Measurements from ENCODE around the gene TNFAIP3.

Gene TNFAIP3

DNA sequence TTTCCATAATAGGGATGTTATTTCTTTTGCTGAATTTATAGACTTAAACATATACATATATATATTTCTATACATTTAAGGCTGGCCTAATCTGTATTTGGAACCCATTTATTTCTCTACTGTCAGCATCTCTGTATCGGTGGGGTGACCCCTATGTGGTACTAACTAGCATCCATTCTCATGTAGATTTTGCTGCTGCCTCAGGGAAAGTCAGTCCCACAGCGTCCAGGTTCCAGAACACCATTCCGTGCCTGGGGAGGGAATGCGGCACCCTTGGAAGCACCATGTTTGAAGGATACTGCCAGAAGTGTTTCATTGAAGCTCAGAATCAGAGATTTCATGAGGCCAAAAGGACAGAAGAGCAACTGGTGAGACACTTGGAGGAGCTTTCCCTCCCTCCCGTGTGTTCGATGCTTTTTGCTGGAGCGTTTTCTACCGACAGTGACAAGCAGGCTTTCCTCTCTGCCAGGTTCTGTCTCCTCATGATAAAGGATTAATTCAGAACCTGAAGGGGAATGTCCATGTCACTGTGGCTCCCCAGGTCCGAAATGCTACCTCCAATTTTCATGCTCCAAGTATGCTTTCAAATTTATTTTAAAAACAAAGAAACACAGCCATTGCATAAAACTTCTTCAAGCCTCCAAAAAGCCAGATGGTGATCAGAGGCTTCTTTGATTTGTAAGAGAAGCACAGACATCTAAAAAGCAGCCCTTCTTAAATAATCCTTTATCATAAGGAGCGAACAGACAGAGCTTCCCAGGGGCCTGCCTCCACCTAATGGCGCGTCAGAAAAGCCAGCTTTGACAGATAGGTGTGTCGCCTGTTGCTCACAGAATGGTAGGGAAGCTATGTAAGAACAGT, 13.1 kb downstream of the TNFAIP3 start:
- no peak for TF ChIP-seq CTCF (IDR thresholded peaks at IDR 0.05; ENCODE audit: borderline replicate concordance, control extremely low read depth, extremely low read depth, insufficient read depth, missing control alignments)
- no peak for DNase-seq (ENCODE audit: low spot score)
- in situ Hi-C loops (cut with MboI; ENCODE audit: low sequenced_read_pairs, unreplicated experiment): loop anchor here (10.0 kb wide), 1 partner anchor 65 kb away; no protein-coding TSS in a partner anchor

DNA sequence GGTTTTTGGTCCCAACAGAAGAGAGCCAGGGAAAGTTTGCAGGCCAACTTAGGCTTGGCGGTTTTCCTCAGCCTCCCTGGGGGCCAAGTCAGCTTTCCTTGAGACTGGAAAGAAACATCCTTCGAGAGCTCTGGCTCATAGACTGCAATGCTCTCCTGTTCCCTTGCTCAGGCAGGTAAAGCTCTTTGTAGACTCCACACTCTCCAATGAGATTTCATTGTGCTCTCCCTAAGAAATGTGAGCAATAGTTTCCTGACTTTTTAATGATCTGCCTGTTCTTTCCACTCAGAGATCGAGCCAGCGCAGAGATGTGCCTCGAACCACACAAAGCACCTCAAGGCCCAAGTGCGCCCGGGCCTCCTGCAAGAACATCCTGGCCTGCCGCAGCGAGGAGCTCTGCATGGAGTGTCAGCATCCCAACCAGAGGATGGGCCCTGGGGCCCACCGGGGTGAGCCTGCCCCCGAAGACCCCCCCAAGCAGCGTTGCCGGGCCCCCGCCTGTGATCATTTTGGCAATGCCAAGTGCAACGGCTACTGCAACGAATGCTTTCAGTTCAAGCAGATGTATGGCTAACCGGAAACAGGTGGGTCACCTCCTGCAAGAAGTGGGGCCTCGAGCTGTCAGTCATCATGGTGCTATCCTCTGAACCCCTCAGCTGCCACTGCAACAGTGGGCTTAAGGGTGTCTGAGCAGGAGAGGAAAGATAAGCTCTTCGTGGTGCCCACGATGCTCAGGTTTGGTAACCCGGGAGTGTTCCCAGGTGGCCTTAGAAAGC, 13.9 kb downstream of the TNFAIP3 start:
- in situ Hi-C loops (cut with MboI; ENCODE audit: low sequenced_read_pairs, unreplicated experiment): no loop called here
- no peak for DNase-seq (ENCODE audit: low spot score)

GRCh38 chr6:137881522-137881886, 14.4 kb downstream of the TNFAIP3 start:
- no peak for DNase-seq (ENCODE audit: low spot score)
- TF ChIP-seq CTCF (IDR thresholded peaks at IDR 0.05; ENCODE audit: borderline replicate concordance, control extremely low read depth, extremely low read depth, insufficient read depth, missing control alignments): no peak
- in situ Hi-C loops (cut with MboI; ENCODE audit: low sequenced_read_pairs, unreplicated experiment): no loop called here

More for the DNA sequence above, 13.9 kb downstream of the TNFAIP3 start:
- TF ChIP-seq CTCF (IDR thresholded peaks at IDR 0.05; ENCODE audit: borderline replicate concordance, control extremely low read depth, extremely low read depth, insufficient read depth, missing control alignments): no peak

GRCh38 chr6:137882225-137882961, 15.3 kb downstream of the TNFAIP3 start:
- no peak for TF ChIP-seq CTCF (IDR thresholded peaks at IDR 0.05; ENCODE audit: borderline replicate concordance, control extremely low read depth, extremely low read depth, insufficient read depth, missing control alignments)
- DNase-seq (ENCODE audit: low spot score): no peak
- in situ Hi-C loops (cut with MboI; ENCODE audit: low sequenced_read_pairs, unreplicated experiment): no loop called here

DNA sequence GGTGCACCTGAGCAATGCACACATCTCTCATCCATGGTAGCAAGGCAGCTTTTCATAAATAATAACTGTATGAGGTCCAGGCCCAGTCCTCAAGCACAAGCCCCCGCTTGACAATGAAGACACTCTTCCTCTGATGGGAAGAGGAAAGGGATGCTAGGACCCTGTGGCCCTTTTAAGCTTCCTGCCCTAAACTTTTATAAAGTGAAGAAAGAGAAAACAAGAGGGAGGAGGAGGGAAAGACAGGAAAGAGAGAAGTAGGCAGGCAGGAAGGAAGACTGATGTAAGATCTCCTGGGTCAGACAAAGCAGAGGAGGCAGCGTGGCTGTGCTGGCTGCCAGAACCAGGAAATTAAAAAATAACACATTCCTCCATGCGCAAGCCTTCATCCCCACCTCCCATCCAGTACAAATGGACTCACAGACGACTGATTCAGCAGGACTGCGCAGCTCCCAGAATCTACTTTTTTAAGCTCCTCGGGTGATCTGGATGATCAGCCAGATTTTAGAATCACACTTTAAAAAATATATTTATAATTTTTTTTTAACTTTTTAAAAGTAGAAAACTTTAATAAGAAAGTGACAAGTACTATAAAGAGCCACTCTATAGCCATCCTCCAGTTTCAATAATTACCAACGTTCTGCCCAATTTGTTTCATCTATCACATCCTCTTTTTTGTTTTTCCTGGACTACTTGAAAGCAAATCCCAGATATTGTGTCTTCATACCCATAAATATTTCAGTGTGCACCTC, 16.5 kb downstream of the TNFAIP3 start:
- TF ChIP-seq CTCF (IDR thresholded peaks at IDR 0.05; ENCODE audit: borderline replicate concordance, control extremely low read depth, extremely low read depth, insufficient read depth, missing control alignments): no peak
- in situ Hi-C loops (cut with MboI; ENCODE audit: low sequenced_read_pairs, unreplicated experiment): no loop called here
- DNase-seq (ENCODE audit: low spot score): no peak

Measured in GM13976 (cell line).